Stimulated activated CD4-positive, alpha-beta T cell treated with anti-CD3 and anti-CD28 coated beads, TNF-alpha, amount 100 ng/mL, for 1 hour (primary cell): ENCODE results near the gene KCTD12.

ENCODE experiments used
- DNase-seq, 3 donors: peaks; one replicate each; pipeline ENCODE4 v3.0.0-alpha.2; 2020; ENCODE audit warnings: low read depth in 3 of 3, low spot score in 1 of 3

The KCTD12 gene

GRCh38 chr13:76860706-76861105 is 25.5 kb downstream of the KCTD12 start:
- no peak for DNase-seq

- no peak for DNase-seq
Observed at GRCh38 chr13:76854894-76855293, 31.3 kb downstream of the KCTD12 start.

DNA sequence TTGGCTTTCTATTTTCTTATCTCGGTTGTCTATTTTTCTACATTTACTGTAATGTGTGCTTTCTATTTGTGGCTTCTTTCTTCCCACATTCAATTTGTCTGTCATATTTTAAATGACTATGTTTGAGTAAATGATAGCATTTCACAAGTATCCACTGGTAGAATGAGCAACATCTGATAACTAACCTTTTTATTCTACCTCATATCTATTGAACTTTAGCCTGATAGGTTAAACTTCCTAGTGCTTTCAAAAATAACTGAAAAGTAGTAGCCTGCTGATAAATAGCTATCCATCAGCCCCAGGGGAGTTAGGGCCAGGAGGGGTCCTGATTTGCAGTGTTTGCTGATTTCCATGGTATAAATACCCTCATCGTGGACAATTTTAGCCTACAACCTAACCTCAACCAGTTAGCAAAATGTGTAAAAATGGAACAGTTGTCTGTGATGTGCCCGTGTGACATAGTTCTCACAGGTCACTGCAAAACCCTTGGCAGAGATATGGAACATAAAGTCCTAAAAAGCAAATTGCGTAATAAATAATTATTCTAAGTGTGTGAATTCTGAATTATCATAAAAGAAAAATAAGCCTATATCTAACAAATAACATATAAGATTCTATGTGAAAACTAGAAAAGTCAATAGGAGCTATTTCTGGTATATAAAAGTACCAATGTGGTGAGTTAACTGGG is 32.1 kb downstream of the KCTD12 start:
- DNase-seq, result no peak

DNA sequence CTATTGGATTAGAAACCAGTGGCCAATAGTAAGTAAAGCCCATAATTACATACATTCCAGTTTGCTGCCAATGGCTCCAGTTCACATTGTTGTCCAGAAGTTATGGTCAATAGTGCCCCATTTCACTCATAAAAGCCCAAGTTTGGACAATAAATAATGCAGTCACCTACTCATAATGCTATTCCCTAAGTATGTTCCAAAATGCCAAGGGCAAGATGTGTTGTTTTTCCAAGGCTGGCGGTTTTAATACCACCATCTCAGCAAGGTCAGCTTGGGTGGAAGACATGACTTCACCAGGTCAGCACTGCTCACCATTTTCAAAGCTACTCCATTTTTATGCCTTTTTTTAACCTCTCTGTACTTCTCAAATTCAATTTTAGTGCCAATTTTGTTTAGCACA is 32.7 kb downstream of the KCTD12 start:
- no peak for DNase-seq

- no peak for DNase-seq
Observed at GRCh38 chr13:76852986-76853385, 33.2 kb downstream of the KCTD12 start.

DNA sequence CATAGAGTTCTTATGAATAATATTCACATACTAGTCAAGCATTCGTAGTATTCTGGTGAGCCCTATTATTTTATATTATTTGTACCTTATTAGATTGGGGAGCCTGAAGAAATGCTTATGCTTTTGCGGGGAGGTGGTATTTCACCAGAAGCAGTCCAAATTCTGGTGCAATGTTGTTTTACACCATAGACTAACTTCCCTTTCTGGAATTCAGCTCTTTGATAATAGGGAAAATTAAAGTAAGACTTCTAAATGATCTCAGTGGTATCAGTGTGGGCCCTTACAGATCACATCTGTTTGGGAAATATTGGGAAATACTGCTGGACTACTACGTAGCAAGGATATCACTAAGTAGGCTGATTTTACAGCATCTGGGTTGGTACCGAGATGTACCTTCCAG is 34.2 kb downstream of the KCTD12 start:
- DNase-seq, result no peak

- no peak for DNase-seq
Observed at GRCh38 chr13:76849493-76849892, 36.7 kb downstream of the KCTD12 start.

GRCh38 chr13:76848596-76848995 is 37.6 kb downstream of the KCTD12 start:
- no peak for DNase-seq

DNA sequence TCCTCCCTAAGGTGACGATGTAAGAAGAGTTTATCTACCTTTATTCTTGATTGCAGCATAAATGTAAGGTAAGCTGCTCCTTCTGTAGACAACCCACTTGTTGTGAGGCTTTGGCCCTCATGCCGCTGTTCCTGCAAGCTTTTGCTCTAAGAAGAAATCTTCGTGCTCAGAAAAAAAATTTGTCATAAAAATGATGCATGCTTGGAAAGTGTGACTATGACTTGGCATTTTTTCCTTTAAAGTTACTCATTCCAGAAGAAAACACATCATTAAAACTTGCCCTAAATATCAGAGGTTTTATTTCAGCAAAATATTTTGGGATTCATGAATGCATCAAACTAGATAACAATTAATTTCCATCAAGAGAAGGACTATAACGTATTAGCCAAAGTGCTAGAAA is 39.8 kb downstream of the KCTD12 start:
- no peak for DNase-seq

- DNase-seq, result no peak
Observed at GRCh38 chr13:76845865-76846264, 40.3 kb downstream of the KCTD12 start.

GRCh38 chr13:76845367-76845766 is 40.8 kb downstream of the KCTD12 start:
- DNase-seq, result no peak

GRCh38 chr13:76837801-76838200 is 48.4 kb downstream of the KCTD12 start:
- no peak for DNase-seq

DNA sequence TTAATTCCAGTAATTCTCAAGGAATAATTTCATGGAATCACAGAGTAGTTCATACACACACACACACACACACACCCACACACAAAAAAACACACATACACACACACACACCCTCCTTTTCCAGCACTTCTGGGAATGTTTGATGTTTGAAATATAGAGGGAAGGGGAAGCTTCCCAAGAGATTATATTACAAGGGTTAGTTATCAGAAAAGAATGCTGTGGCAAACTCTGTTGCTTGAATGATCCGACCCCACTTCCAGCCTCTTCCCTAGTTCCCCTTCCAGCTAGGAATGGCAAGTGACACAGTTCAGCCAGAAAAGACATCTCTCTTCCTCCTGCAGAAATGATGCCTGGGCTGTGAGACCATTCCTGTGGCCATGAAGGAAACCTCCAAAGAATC is 49.9 kb downstream of the KCTD12 start:
- DNase-seq, result no peak

- no peak for DNase-seq
Observed at GRCh38 chr13:76833441-76833954, 52.7 kb downstream of the KCTD12 start.

DNA sequence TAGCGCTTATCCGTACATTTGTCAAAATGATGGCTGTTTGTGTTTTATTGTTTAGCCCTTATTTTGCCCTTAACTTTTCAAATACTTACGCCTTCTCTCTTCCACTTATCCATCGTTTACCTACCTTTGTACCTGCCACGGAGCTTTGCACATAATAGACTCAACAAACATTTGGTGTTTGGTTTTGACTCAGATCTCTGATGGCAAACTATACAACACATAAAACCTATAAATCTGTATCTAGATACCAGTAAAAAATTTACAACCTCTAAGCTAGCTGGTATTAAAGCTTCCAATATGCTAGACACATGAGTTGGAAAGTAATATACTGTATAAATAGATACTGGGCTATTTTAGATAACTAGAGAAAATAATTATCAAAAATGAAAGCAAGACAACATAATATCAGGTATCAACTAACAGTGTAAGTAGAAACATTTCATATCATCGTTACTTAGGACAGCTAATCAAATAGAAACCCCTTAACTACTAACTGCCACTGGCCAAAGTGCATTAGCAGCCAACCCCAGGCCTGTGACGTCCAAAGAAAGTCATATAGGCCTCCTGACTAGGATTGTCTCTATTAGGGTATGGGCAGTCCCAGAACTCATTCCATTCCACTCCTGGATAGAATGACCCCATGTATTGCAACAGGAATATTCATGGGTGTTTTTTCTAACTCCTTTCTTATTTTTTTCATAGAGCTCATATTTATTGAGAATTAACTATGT is 53.8 kb downstream of the KCTD12 start:
- DNase-seq, result no peak

DNA sequence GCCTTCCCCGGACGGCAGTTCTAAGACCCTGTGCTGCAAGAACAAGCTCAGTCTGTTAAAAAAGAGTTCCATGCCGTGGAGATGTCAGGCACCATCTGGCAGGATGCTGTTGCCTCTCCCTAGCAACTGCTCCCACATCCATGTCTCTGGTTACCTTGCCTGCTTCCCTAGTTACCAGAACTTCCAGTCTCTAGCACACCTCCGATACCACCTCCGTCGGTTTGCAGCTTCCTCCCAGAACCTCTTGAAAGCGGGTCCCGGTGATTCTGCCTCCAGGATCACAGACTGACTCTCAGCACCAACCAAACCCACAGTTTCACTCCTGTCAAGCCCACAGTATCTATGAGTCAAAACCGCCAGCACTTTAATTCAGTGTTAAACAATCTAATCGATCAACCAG is 55.4 kb downstream of the KCTD12 start:
- no peak for DNase-seq
